ENCODE results near the gene SBF2. TPM values are rescaled to one million over a fixed set of nuclear protein-coding genes. Genes with fewer than 3 reads are reported as not detected.

The SBF2 gene
- total RNA-seq, 4 donors from 2014 or later, result 42.3 to 106 (median 45.3) TPM

DNA sequence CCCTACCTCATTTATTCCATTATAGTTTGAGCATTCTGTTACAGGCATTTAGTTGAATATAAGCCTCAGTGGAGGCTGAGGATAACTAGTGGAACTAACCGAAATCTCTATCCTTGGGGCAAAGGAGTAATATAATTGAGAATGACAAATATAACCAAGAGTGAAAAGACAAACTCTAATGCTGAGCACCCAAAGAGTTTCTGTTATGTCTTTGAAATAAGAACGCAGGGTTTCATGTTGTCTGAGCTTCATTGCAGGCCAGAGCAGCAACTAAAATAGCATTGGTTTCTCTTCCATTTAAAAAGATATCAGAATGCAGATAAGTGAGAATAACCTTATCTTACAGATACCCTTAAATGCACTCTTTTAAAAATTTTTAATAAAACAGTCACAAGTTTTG lies 131.8 kb downstream of the SBF2 start:
- no peaks in the 10 kb centered on the region for H3K9me3 ChIP-seq
- H3K4me1 ChIP-seq, result peaks cover 30% of the 10 kb centered on the region
- TF ChIP-seq EP300 (IDR thresholded peaks at IDR 0.05), result no peak
- TF ChIP-seq, protein P1, sequence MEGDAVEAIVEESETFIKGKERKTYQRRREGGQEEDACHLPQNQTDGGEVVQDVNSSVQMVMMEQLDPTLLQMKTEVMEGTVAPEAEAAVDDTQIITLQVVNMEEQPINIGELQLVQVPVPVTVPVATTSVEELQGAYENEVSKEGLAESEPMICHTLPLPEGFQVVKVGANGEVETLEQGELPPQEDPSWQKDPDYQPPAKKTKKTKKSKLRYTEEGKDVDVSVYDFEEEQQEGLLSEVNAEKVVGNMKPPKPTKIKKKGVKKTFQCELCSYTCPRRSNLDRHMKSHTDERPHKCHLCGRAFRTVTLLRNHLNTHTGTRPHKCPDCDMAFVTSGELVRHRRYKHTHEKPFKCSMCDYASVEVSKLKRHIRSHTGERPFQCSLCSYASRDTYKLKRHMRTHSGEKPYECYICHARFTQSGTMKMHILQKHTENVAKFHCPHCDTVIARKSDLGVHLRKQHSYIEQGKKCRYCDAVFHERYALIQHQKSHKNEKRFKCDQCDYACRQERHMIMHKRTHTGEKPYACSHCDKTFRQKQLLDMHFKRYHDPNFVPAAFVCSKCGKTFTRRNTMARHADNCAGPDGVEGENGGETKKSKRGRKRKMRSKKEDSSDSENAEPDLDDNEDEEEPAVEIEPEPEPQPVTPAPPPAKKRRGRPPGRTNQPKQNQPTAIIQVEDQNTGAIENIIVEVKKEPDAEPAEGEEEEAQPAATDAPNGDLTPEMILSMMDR (IDR thresholded peaks at IDR 0.05), result no peak
- TF ChIP-seq POLR2AphosphoS5 (IDR thresholded peaks at IDR 0.05), result no peak
- TF ChIP-seq POLR2A (IDR thresholded peaks at IDR 0.05), result no peak
- no peak overlapping the region for H3K27ac ChIP-seq
- H3K27me3 ChIP-seq, result no peaks in the 10 kb centered on the region
- H3K36me3 ChIP-seq, result no peaks in the 10 kb centered on the region
- WGBS, result 81% methylated on average over 2 of the region's 2 CpGs
- DNase-seq (ENCODE audit: low spot score in 2 of 2), result no peak
- H3K4me3 ChIP-seq, result no peak overlapping the region

DNA sequence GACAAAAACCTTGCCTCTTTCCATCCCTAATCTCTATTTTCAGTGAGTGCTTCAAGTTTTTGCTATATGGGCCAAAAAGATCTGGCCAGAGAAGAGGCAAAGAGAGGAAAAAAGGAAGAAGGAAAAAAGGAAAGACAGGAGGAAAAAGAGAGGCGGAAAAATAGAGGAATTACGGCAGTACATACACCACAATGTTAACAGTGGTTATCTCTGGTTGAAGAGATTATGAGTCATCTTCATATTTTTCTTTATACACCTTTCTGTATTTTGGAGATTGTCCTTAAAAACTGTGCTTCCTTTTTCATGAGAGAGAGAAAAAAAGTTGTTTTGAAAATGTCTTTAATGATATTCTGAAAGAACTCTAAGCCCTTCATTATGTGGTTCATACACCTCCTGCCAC lies 133.7 kb downstream of the SBF2 start:
- no peak overlapping the region for H3K27ac ChIP-seq

DNA sequence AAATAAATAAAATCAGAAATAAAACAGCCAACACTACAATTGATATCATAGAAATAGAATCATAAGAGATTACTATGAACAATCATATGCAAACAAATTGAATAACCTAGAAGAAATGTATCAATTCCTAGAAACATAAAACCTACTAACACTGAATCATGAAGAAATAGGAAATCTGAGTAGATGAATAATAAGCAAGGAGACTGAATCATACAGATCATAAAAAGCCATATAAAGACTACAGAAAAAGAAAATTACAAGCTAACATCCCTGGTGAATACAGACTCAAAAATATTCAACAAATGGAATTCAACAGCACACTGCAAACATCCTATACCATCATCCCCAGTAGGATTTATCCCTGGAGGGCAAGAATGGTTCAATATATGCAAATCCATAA lies 135.6 kb downstream of the SBF2 start:
- peaks cover 21% of the 10 kb centered on the region for H3K4me1 ChIP-seq
- no peak overlapping the region for H3K27ac ChIP-seq
- no peaks in the 10 kb centered on the region for H3K27me3 ChIP-seq
- no peak for DNase-seq (ENCODE audit: low spot score in 2 of 2)
- H3K4me3 ChIP-seq, result no peak overlapping the region
- TF ChIP-seq POLR2A (IDR thresholded peaks at IDR 0.05) (no peak), EP300 (IDR thresholded peaks at IDR 0.05) (no peak), POLR2AphosphoS5 (IDR thresholded peaks at IDR 0.05) (no peak)
- TF ChIP-seq, protein P1 (IDR thresholded peaks at IDR 0.05), result no peak
- no peaks in the 10 kb centered on the region for H3K36me3 ChIP-seq
- no peaks in the 10 kb centered on the region for H3K9me3 ChIP-seq

More for the DNA sequence above, 133.7 kb downstream of the SBF2 start:
- 86% methylated on average over 2 of the region's 2 CpGs for WGBS
- H3K27me3 ChIP-seq, result no peaks in the 10 kb centered on the region
- DNase-seq (ENCODE audit: low spot score in 2 of 2), result no peak
- no peak overlapping the region for H3K4me3 ChIP-seq
- H3K4me1 ChIP-seq, result peaks cover 28% of the 10 kb centered on the region
- TF ChIP-seq, protein P1 (IDR thresholded peaks at IDR 0.05), result no peak
- TF ChIP-seq POLR2A (IDR thresholded peaks at IDR 0.05) (no peak), POLR2AphosphoS5 (IDR thresholded peaks at IDR 0.05) (no peak), EP300 (IDR thresholded peaks at IDR 0.05) (no peak)
- H3K36me3 ChIP-seq, result no peaks in the 10 kb centered on the region
- no peaks in the 10 kb centered on the region for H3K9me3 ChIP-seq

DNA sequence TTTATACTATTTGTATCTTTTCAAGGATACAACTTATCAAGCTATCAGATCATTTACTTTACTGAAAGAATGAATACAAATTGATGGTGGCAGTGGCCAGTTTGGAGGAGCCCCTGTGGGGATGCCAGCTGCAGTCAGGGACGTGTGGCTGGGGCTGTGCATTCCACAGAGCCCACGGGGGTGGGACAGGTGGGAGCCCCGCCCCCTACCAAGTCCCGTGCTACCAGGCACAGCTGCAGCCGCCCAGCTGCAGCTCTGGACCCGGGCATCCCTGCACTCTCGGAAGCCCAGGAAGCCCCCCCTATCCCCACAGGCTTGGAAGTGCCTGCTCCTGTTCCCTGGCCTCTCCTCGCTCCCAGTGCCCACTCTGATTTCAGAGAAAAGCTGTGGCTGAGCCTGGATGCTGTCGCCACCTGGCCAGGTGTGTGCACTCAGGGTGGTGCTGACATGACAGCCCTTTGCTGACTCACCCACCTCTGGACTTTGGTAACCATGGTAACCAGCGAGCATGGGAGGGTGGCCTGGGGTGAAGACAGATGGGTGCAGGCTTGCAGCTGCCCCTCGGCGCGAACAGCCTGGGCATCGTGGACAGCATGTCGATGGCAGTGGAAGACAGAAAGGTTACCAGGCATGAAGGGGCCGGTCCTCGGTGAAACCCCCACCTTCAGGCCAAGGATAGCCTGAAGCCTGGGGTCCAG lies 138.1 kb downstream of the SBF2 start:
- WGBS, result 91% methylated on average over 10 of the region's 17 CpGs
- Histone ChIP-seq H3K4me1 (no peaks in the 10 kb centered on the region), H3K27me3 (no peaks in the 10 kb centered on the region), H3K36me3 (no peaks in the 10 kb centered on the region), H3K9me3 (no peaks in the 10 kb centered on the region), H3K27ac (no peak overlapping the region), H3K4me3 (no peak overlapping the region)
- DNase-seq (ENCODE audit: low spot score in 2 of 2), result no peak
- TF ChIP-seq EP300 (IDR thresholded peaks at IDR 0.05) (no peak), POLR2AphosphoS5 (IDR thresholded peaks at IDR 0.05) (no peak), POLR2A (IDR thresholded peaks at IDR 0.05) (no peak)
- TF ChIP-seq, protein P1 (IDR thresholded peaks at IDR 0.05), result no peak

DNA sequence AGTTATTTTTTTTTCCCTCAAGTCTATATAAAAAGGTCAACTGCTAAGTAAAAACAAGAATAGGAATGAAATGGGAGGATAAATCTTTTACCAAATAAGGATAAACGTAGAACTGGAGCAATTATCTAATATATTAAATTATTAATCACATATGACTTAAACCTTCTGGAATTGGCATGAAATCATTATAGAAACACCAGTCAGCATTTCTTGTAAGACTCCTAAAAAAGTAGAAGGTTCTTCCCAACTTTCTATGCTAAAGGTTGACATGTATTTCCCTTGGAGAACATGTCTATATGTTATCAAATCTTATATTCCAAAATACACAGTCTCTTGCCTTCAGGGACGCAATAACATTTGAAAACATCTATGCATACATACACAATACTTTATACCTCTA lies 143.2 kb downstream of the SBF2 start:
- Histone ChIP-seq H3K27ac (no peak overlapping the region), H3K4me3 (no peak overlapping the region), H3K27me3 (no peaks in the 10 kb centered on the region), H3K4me1 (no peaks in the 10 kb centered on the region), H3K36me3 (no peaks in the 10 kb centered on the region), H3K9me3 (no peaks in the 10 kb centered on the region)
- TF ChIP-seq, protein P1 (IDR thresholded peaks at IDR 0.05), result no peak
- no peak for TF ChIP-seq POLR2AphosphoS5 (IDR thresholded peaks at IDR 0.05)
- no peak for DNase-seq (ENCODE audit: low spot score in 2 of 2)
- 80% methylated on average over 2 of the region's 2 CpGs for WGBS
